Stomach (tissue), 9 donors: ENCODE results near the gene DPP6. TPM values are rescaled to one million over a fixed set of nuclear protein-coding genes. Genes with fewer than 3 reads are reported as not detected.

Experiments
- DNase-seq, 2 donors: peaks; one replicate each; pipeline versions ENCODE4 v3.0.0 to v3.0.0-alpha.2; 2013 to 2019
- H3K27ac ChIP-seq, 5 donors: fragments of 200-600 bp in 4 of 5; sonication (generic) in 4 of 5; one replicate each; pipeline ENCODE4 v1.5.1; 2013 to 2019; ENCODE audit warnings: mild to moderate bottlenecking in 1 of 5, moderate library complexity in 1 of 5
- H3K27me3 ChIP-seq, 3 donors: fragments of 200-600 bp; sonication (generic); one replicate each; pipeline ENCODE4 v1.5.1; 2017 to 2019; ENCODE audit warnings: mixed run types in 1 of 3
- H3K36me3 ChIP-seq, 4 donors: fragments of 200-600 bp; sonication (generic); 1 replicate in 3 of 4; 2 replicates in 1 of 4; pipeline ENCODE4 v1.5.1; 2016 to 2019
- H3K4me1 ChIP-seq, 4 donors: fragments of 200-600 bp; sonication (generic); one replicate each; pipeline ENCODE4 v1.5.1; 2016 to 2019
- H3K4me3 ChIP-seq, 4 donors: fragments of 200-600 bp; sonication (generic) in 3 of 4; one replicate each; pipeline ENCODE4 v1.5.1; 2016 to 2019; ENCODE audit warnings: mild to moderate bottlenecking in 1 of 4
- H3K9me3 ChIP-seq, 4 donors: fragments of 200-600 bp; sonication (generic); one replicate each; pipeline ENCODE4 v1.5.1; 2016 to 2019
- EP300 ChIP-seq: sonication (generic); formaldehyde crosslinking; IDR thresholded peaks from one replicate; pipeline ENCODE4 v1.6.1; 2017; ENCODE audit warnings: antibody characterized with exemption
- POLR2A ChIP-seq, 4 donors: fragments of 450-650 bp; IDR thresholded peaks; one replicate each; pipeline ENCODE4 v1.6.1; 2016; ENCODE audit warnings: antibody characterized with exemption in 4 of 4, control low read depth in 2 of 4, mild to moderate bottlenecking in 1 of 4, moderate library complexity in 1 of 4
- POLR2AphosphoS5 ChIP-seq, 3 donors: sonication (generic); formaldehyde crosslinking; IDR thresholded peaks; one replicate each; pipeline ENCODE4 v1.6.1; 2016; ENCODE audit warnings: antibody characterized with exemption in 3 of 3
- WGBS, 5 donors: extraction: QIAGEN DNeasy Blood & Tissue Kit in 3 of 5; methylation state at CpG; one replicate each; pipeline versions ENCODE4 v1.1.5 to v1.1.7; 2013 to 2018; 5-methylcytosine and 5-hydroxymethylcytosine counted together
- intact Hi-C: fragments of 100-400 bp; cut with DNase I; formaldehyde crosslinking; loops from one replicate; pipeline ENCODE4 v1.15.1; 2023; ENCODE audit warnings: low total_unique reads
- polyA plus RNA-seq, 3 donors: library from polyadenylated mRNA; stranded (reverse); fragments of 200-250 nt; gene quantifications; one replicate each; pipeline ENCODE4 v1.2.3, GENCODE V29; 2013
- total RNA-seq, 5 donors: library from RNA; depleted of rRNA; stranded (reverse); fragments of >200 nt; gene quantifications; one replicate each; pipeline versions ENCODE4 v1.1.0 to v1.2.3, GENCODE V29; 2014 to 2016
- TF ChIP-seq, protein P1 (sequence below), 7 experiments: fragments of 450-650 bp in 4 of 7; fragments of 200-600 bp in 3 of 7; sonication (generic) in 3 of 7; IDR thresholded peaks; one replicate each; pipeline ENCODE4 v1.5.1; 2016 to 2019; ENCODE audit warnings: antibody characterized with exemption in 7 of 7, control low read depth in 2 of 7, mild to moderate bottlenecking in 1 of 7
- donor health status: healthy with polysubstance abuse.
- donor health status: Bipolar disorder and iron deficiency.
- donor health status: healthy.

Gene DPP6
- total and polyA plus RNA-seq, 8 donors, result 0.15 to 29.8 (median 4.9) TPM

DNA sequence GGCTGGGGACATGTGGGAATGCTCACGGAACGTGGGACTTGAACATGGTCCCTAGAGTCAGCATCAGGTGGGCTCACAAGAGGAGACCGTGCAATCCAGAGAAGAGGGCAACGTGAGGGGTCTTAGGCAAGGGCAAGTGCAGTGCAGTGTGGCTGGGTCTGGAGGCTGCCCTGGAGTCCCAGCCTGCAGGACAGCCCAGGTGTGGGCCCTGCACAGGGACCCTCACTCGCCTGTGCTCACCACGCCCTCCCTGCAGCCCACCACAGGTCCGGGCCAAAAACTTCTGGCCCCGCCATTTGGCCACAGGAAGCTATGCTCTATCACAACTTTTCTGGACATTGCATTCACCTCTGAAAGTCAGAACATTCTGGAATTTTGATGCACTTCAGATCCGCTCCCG is 817.2 kb downstream of the DPP6 start:
- no peak overlapping the region for H3K27ac ChIP-seq

DNA sequence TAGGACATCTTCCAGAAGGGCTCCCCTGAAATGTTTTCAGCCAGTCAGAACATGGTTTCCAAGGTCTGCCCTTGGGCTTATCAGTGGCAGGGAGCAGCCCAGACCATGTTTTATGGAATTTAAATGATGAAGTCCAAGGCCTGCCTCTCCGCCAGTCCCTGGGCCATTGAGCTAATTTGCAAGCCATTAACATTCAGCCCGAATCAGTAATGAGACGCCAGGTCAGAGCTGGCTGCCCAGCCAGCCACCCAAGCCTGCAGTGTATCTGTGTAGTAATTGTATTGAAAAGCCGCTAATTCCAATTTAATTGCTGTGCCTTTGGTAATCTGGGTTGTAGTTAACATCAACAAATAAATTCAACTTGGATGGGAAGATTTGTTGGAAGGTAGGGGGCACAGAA is 819.3 kb downstream of the DPP6 start:
- intact Hi-C loops, result no loop called here
- H3K27me3 ChIP-seq, result peaks cover 0 to 20% (median 5%) of the 10 kb centered on the region in 3 donors
- H3K4me1 ChIP-seq, result peaks cover 0 to 8% (median 3%) of the 10 kb centered on the region in 4 donors
- no peaks in the 10 kb centered on the region for H3K36me3 ChIP-seq
- 81 to 88% (median 85%) methylated on average over 4 of the region's 4 CpGs for WGBS, 5 donors
- no peak for TF ChIP-seq POLR2A (IDR thresholded peaks at IDR 0.05)
- TF ChIP-seq, protein P1, sequence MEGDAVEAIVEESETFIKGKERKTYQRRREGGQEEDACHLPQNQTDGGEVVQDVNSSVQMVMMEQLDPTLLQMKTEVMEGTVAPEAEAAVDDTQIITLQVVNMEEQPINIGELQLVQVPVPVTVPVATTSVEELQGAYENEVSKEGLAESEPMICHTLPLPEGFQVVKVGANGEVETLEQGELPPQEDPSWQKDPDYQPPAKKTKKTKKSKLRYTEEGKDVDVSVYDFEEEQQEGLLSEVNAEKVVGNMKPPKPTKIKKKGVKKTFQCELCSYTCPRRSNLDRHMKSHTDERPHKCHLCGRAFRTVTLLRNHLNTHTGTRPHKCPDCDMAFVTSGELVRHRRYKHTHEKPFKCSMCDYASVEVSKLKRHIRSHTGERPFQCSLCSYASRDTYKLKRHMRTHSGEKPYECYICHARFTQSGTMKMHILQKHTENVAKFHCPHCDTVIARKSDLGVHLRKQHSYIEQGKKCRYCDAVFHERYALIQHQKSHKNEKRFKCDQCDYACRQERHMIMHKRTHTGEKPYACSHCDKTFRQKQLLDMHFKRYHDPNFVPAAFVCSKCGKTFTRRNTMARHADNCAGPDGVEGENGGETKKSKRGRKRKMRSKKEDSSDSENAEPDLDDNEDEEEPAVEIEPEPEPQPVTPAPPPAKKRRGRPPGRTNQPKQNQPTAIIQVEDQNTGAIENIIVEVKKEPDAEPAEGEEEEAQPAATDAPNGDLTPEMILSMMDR (IDR thresholded peaks at IDR 0.05), result no peak
- no peak for TF ChIP-seq POLR2AphosphoS5 (IDR thresholded peaks at IDR 0.05)
- TF ChIP-seq EP300, result no peak
- no peaks in the 10 kb centered on the region for H3K9me3 ChIP-seq
- H3K4me3 ChIP-seq, result no peak overlapping the region
- DNase-seq, result no peak
- H3K27ac ChIP-seq, result no peak overlapping the region

More for the DNA sequence above, 817.2 kb downstream of the DPP6 start:
- DNase-seq, result no peak
- intact Hi-C loops, result no loop called here
- no peaks in the 10 kb centered on the region for H3K36me3 ChIP-seq
- peaks cover 0 to 8% (median 3%) of the 10 kb centered on the region in 4 donors for H3K4me1 ChIP-seq
- 80 to 91% (median 88%) methylated on average over 10 of the region's 10 CpGs for WGBS, 5 donors
- H3K4me3 ChIP-seq, result no peak overlapping the region
- no peak for TF ChIP-seq POLR2AphosphoS5 (IDR thresholded peaks at IDR 0.05)
- TF ChIP-seq, protein P1 (IDR thresholded peaks at IDR 0.05), result no peak
- TF ChIP-seq EP300, result no peak
- no peak for TF ChIP-seq POLR2A (IDR thresholded peaks at IDR 0.05)
- H3K27me3 ChIP-seq, result peaks cover 0 to 14% (median 5%) of the 10 kb centered on the region in 3 donors
- no peaks in the 10 kb centered on the region for H3K9me3 ChIP-seq

DNA sequence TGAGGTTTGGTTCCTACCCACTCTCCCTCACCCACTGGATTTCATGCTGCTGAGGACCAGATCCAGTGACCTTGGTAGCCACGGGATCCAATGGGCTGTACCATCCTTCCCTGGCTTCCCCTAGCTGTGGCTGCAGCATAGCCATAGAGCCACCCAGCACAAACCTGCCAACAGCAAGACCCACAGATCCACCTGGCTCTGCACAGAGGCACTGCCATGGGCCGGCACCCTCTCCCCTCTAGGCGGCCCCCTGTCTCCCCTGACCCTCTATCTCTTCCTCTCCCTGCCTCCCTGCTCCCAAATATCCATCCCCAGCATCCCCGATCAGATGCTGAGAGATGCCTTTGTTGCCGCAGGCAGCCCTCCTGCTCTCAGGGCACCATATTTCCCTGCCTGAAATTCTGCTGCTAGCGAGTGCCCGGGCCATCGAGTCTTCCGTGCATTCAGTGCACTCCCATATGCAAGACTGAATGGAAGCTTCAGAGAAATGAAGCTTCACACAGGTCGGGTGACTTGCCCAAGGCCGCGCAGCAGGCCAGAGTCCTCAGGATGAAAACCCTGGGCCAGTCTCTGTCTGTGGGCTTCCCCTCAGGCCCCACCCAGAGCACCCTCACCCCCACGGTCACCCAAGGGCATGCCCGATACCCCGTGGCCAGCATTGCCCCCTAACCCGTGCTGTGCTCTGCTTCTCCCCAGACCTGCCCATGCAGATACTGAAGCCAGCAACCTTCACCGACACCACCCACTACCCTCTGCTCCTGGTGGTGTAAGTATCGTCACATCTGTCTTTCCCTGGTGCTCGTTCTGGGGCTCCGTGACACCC is 819.9 kb downstream of the DPP6 start:
- no peaks in the 10 kb centered on the region for H3K9me3 ChIP-seq
- intact Hi-C loops, result no loop called here
- no peaks in the 10 kb centered on the region for H3K36me3 ChIP-seq
- H3K4me1 ChIP-seq, result peaks cover 0 to 8% (median 3%) of the 10 kb centered on the region in 4 donors
- H3K27me3 ChIP-seq, result peaks cover 0 to 20% (median 5%) of the 10 kb centered on the region in 3 donors
- TF ChIP-seq POLR2A (IDR thresholded peaks at IDR 0.05) (no peak), EP300 (no peak), POLR2AphosphoS5 (IDR thresholded peaks at IDR 0.05) (no peak)
- TF ChIP-seq, protein P1 (IDR thresholded peaks at IDR 0.05), result no peak
- no peak overlapping the region for H3K4me3 ChIP-seq
- WGBS, 5 donors, result 83 to 92% (median 90%) methylated on average over 19 to 20 of the region's 20 CpGs
- no peak for DNase-seq
- no peak overlapping the region for H3K27ac ChIP-seq

DNA sequence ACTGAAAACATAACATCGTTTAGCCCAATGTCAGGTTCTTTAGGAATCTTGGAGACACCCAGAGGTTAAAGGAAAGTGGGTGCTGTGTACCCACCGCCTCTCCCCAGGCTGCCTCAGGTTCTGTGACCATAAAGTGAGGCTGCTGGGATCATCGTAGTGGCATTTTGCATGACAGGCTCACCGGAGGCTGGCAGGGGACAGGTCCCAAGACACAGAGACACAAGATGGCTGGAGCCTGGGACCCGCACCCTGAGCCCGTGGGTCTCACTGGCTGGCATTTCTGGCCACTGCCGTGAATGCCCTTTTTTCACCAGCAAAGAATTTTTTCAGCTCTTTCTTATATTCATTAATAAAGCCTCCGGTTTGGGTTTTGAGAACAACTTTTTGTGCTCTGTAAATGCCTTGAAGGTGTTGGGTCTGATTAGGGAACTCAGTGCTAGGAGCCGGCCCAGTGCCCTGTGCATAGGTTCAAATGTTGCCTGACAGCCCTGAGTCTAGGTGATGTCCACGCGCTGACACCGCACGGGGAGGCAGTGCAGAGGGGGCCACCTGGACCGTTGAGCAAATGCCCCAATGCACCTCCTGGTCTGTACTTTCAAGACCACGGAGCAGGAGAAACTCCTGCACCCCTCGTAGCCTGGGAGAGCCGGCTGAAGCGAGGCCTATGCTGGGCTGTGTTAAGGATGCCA is 820.8 kb downstream of the DPP6 start:
- DNase-seq, result no peak
- Histone ChIP-seq H3K9me3 (no peaks in the 10 kb centered on the region), H3K27ac (no peak overlapping the region), H3K27me3 (peaks cover 0 to 17% (median 5%) of the 10 kb centered on the region in 3 donors), H3K4me3 (no peak overlapping the region), H3K36me3 (no peaks in the 10 kb centered on the region), H3K4me1 (peaks cover 0 to 8% (median 3%) of the 10 kb centered on the region in 4 donors)
- TF ChIP-seq, protein P1 (IDR thresholded peaks at IDR 0.05), result no peak
- TF ChIP-seq POLR2A (IDR thresholded peaks at IDR 0.05) (no peak), EP300 (no peak), POLR2AphosphoS5 (IDR thresholded peaks at IDR 0.05) (no peak)
- intact Hi-C loops, result no loop called here
- WGBS, 5 donors, result 62 to 91% (median 88%) methylated on average over 8 to 18 of the region's 18 CpGs
